ENCODE measurements around the gene NPB.

Gene NPB
- total RNA-seq = 0 to 0.95 (median 0.10) reads per million in 9 experiments

DNA sequence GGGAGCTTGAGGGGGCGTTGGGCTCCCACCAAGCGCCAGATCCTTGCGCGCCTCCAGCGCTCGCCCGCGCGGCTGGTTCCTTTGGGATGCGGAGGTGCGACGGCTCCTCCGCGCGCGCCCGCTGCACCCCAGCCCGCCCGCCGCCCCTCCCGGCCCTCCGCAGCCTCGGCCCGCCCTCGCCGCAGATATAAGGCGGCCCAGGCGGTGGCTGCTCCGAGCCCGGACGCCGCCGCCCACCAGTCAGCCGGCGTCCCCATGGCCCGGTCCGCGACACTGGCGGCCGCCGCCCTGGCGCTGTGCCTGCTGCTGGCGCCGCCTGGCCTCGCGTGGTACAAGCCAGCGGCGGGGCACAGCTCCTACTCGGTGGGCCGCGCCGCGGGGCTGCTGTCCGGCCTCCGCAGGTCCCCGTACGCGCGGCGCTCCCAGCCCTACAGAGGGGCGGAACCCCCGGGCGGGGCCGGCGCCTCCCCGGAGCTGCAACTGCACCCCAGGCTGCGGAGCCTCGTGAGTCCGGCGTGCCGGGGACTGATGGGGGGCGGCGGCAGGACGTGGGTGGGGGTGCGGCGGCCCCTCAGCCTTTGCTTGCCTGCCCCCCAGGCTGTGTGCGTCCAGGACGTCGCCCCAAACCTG, at the start of gene NPB:
TSS of gene NPB (plus strand) at position 216 of the 630 bp plus-strand sequence. CDS start at position 256, 40 bp downstream.
- Mint-ChIP-seq H3K27ac (no peak within 1 kb of the TSS), H3K4me3 (peak within 1 kb of the TSS; percentile 9 to 21), H3K36me3 (ENCODE audit: insufficient read depth) (peaks cover 25% of the 10 kb centered on the region), H3K4me1 (ENCODE audit: low read depth in 2 of 2) (peaks cover 0 to 7% of the 10 kb centered on the region in 2 donors), H3K27me3 (peaks cover 8 to 12% of the 10 kb centered on the region in 2 donors), H3K9me3 (no peaks in the 10 kb centered on the region)
- DNase-seq (no peak), ATAC-seq (replicated peaks) (peak; percentile 76)

DNA sequence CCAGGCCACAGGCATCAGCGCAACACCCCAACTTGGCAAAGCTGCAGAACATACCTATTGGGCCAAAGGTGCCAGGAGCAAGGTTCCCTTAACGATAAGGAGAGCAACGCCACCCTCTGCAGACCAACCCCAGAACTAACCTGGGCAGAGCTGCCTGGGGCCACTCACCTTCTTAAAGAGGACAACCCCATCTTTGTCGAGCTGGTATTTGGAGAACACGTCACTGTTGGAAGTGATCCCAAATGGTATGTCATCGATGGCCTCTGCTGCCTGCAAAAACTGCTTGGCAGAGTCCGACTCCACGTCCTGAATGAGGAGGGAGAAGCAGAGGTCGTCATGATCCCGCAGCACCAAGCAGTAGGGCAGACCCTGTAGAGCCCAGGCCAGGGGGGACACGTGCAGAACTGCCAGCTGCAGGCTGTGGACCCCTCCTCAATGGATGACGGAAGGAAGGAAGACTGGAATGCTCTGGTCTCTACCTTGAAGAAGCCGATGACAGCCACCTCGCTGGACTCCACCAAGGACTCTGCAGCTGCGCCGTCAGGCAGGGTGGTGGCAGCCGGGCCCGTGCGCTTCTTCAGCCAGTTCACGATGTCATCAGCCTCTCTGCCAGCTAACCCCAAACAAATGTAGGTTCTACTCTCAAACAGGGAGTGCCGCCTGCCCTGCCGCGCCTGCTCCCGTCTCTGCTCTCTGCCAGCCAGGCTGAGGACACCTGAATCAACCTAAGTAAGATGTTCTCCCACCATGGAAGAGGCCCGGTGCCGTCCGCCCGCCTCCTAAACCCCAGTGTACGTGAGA, 46.9 kb upstream of the NPB start:
- H3K27me3 Mint-ChIP-seq = no peaks in the 10 kb centered on the region
- H3K27ac Mint-ChIP-seq = no peak overlapping the region
- H3K36me3 Mint-ChIP-seq (ENCODE audit: insufficient read depth) = peaks cover 86% of the 10 kb centered on the region
- H3K4me1 Mint-ChIP-seq (ENCODE audit: low read depth in 2 of 2) = peaks cover 11 to 21% of the 10 kb centered on the region in 2 donors
- no peak overlapping the region for H3K4me3 Mint-ChIP-seq
- DNase-seq = no peak
- H3K9me3 Mint-ChIP-seq = no peaks in the 10 kb centered on the region
- no peak for ATAC-seq (replicated peaks)

DNA sequence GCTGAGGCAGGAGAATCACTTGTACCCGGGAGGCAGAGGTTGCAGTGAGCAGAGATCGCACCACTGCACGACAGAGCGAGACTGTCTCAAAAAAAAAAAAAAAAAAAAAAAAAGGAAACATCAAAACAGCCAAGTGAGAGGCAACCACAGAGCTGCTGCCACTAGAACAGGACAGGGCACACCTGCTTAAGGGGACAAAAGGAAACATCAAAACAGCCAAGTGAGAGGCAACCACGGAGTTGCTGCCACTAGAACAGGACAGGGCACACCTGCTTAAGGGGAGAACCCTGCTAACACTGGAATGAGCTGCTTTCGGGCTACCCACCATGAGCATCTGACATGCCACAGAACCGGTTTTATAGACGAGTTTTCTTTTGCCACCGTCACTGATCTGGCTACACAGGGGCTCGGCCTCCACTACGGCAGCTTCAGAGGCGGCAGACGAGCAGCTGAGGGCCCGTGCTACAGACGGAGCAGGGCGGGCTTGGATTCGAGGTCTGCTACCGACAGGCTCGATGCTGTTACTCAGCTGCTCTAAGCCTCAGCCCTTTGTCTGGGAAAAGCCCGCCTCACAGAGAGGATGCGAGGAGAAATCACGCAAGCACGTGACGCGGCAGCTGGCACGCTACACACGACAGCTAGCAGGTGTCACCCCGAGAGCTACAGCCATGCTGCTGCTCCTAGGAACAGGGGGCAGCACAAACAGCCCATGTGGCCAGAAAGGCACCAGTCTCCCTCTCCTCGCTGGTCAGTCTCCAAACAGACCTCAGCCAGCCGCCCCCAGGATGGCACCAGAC, 43.7 kb upstream of the NPB start:
- H3K9me3 Mint-ChIP-seq = no peaks in the 10 kb centered on the region
- peaks cover 26 to 34% of the 10 kb centered on the region in 2 donors for H3K4me1 Mint-ChIP-seq (ENCODE audit: low read depth in 2 of 2)
- peaks cover 81% of the 10 kb centered on the region for H3K36me3 Mint-ChIP-seq (ENCODE audit: insufficient read depth)
- H3K27ac Mint-ChIP-seq = no peak overlapping the region
- H3K27me3 Mint-ChIP-seq = no peaks in the 10 kb centered on the region
- no peak for DNase-seq
- no peak for ATAC-seq (replicated peaks)
- H3K4me3 Mint-ChIP-seq = peak overlapping the region in 1 of 2 donors; percentile 83

GRCh38 chr17:81858967-81859905, 42.8 kb upstream of the NPB start:
- no peak for DNase-seq
- Mint-ChIP-seq H3K27me3 (no peaks in the 10 kb centered on the region), H3K27ac (peak overlapping the region in 1 of 2 donors; percentile 95), H3K36me3 (ENCODE audit: insufficient read depth) (peaks cover 75% of the 10 kb centered on the region), H3K4me1 (ENCODE audit: low read depth in 2 of 2) (peaks cover 30 to 38% of the 10 kb centered on the region in 2 donors), H3K4me3 (peak overlapping the region; percentile 74 to 83), H3K9me3 (no peaks in the 10 kb centered on the region)
- ATAC-seq (replicated peaks) = no peak

DNA sequence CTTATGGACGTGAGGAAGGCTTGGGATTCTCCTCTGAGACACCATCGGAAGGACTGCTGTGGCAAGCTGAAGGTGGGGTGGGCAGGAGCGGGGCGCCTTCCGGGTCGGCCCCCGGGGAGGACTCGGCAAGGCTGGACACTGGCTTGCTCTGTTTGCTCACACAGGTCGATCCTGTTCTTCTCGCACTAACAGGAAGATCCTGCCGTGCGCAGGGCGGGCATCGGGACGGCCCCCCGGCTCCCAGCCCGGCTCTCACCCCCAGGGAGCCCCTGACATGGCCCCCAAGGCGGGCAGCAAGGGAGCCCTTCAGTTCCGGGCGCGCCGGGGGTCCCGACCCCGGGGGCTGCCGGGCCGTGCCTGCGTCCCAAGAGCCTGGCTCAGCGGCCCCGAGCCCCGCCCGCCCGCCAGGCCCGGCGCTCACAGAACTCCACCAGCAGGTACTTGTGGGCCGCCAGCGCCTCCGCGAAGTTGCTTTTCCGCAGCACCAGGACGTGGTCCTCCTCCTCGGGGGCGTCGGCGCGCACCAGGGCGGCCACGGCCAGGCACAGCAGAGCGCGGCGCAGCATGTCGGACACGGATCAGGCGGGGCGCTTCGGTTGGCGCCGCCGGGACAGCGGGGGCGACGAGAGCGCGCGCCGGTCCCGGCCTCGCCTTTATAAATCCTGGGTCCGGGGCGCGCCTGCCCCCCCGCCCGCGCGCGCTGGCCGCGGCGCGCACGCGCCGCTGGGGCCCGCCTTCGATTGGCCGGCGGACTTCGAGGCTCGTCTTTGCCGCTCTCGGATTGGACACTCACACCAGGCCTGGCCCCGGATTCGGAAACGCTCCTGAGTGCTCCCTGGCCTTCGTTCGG, 41.9 kb upstream of the NPB start, which contains the start of gene P4HB:
TSS of gene P4HB (minus strand) at position 630 of the 850 bp plus-strand sequence. CDS start at position 566, 64 bp downstream.
- H3K9me3 Mint-ChIP-seq = no peaks in the 10 kb centered on the region
- peaks cover 30 to 38% of the 10 kb centered on the region in 2 donors for H3K4me1 Mint-ChIP-seq (ENCODE audit: low read depth in 2 of 2)
- DNase-seq = no peak
- peaks cover 77% of the 10 kb centered on the region for H3K36me3 Mint-ChIP-seq (ENCODE audit: insufficient read depth)
- peak within 1 kb of the TSS; percentile 83 to 88 for H3K4me3 Mint-ChIP-seq
- peak within 1 kb of the TSS; percentile 95 to 96 for H3K27ac Mint-ChIP-seq
- peak; percentile 18 for ATAC-seq (replicated peaks)
- no peaks in the 10 kb centered on the region for H3K27me3 Mint-ChIP-seq

DNA sequence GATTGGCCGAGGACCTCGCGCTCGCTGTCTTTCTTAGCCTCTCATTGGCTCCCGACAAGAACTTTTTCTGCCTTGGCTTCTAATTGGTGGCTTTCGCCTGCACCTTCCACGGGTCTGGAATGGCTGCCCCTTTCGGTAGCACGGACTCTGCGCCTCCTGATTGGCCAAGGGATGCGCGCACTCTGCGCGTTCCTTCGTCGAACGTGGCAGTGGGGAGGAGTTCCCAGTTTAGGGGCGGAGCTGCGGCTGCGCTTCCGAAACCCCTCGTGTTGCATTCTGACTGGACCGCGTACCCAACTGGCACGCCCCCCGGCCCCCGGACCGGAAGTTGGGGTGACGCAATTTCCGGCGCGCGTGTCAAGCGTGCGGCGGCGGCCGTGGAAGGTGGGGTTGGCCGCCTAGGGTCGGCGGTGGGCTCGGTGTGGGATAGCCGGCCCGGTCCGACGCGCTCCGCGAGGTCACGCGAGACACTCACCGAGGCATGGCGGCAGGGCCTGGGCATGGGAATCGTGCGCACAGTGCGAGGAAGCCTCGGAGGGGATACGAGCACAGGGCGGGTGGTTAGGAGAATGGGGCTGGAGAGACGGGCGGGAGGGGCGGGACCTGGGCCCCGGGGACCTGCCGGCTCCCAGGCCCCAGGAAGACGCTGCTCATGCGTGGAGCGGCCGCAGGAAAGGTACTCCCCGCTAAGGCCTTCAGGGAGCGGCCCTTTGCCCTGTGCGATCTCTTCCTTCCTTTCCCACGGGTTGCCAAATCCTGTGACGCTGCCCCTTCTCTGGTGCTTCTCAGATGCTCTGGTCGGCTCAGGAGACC, 41.1 kb upstream of the NPB start:
- Mint-ChIP-seq H3K27me3 (no peaks in the 10 kb centered on the region), H3K27ac (peak overlapping the region; percentile 95 to 96), H3K36me3 (ENCODE audit: insufficient read depth) (peaks cover 80% of the 10 kb centered on the region), H3K4me1 (ENCODE audit: low read depth in 2 of 2) (peaks cover 28 to 40% of the 10 kb centered on the region in 2 donors), H3K4me3 (peak overlapping the region; percentile 80 to 88), H3K9me3 (no peaks in the 10 kb centered on the region)
- DNase-seq (peak; percentile 98 to 100 (median 99)), ATAC-seq (replicated peaks) (peak; percentile 78)

DNA sequence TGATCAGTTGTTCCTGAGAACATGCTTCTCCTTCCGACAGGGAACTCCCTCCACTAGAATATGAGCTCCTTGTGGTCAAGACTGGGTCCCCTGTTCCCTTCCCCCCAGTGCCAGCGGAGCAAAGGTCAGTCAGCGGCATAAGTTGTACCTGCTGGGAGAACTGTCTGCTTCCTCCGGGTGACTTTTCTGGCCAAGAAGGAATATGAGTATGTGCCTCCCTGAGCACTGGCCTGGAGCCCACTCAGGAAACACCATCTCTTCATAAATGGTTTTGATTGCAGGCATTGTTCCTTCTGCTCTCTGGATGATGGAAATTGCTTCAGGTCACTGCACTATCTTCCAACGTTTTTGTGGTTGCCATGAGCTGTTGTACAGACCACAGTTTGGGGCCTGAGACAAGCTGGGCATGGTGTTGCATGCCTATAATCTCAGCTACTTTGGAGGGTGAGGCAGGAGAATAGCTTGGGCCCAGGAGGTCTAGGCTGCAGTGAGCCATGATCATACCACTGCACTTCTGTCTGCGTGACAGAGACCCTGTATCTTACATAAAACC, 38.8 kb upstream of the NPB start:
- H3K27ac Mint-ChIP-seq = peak overlapping the region; percentile 12 to 91
- H3K27me3 Mint-ChIP-seq = no peaks in the 10 kb centered on the region
- ATAC-seq (replicated peaks) (no peak), DNase-seq (no peak)
- peaks cover 80% of the 10 kb centered on the region for H3K36me3 Mint-ChIP-seq (ENCODE audit: insufficient read depth)
- peak overlapping the region; percentile 49 to 68 for H3K4me3 Mint-ChIP-seq
- peaks cover 37% of the 10 kb centered on the region in 2 donors for H3K4me1 Mint-ChIP-seq (ENCODE audit: low read depth in 2 of 2)
- no peaks in the 10 kb centered on the region for H3K9me3 Mint-ChIP-seq

DNA sequence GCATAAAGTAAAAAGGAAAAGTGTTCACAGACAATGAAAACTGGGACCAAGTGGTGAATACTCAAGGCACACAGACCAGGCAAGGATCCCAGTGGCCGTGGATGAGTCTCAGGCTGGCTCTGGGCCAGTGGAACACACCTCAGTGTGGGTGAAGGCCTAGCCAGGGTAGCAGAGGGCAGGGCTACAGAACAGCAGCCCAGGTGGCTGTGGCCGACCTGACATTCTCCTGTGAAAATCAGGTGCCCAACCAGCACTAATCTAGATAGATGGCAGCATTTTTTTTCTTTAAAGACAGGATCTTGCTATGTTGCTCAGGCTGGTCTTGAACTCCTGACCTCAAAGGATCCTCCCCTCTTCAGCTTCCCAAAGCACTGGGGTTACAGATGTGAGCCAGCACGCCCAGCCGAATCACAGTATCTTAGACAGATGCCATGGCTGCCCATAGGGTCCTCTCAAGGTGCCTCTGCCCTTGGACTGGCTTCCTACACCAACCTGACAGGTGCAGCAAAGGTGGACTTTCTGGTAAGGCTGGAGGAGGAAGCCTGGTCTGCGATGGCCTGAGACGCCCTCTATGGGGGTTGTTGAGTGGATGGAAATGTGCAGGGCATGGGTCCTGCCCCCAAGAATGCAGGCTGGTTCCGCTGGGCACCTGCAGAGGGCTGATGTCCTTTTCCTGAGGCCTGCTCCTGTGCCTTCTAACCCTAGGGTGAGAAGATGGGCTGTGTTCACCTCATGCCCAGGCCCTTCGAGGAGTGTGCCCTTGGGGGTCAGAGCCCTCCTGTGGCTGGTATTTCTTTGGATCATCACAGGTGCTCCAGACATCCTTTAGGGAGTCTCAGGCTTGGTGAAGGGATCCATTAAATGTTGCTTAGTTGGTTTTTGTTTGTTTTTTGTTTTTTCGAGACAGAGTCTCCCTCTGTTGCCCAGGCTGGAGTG, 37.9 kb upstream of the NPB start:
- Mint-ChIP-seq H3K36me3 (ENCODE audit: insufficient read depth) (peaks cover 85% of the 10 kb centered on the region), H3K27me3 (no peaks in the 10 kb centered on the region), H3K4me3 (peak overlapping the region in 1 of 2 donors; percentile 68)

DNA sequence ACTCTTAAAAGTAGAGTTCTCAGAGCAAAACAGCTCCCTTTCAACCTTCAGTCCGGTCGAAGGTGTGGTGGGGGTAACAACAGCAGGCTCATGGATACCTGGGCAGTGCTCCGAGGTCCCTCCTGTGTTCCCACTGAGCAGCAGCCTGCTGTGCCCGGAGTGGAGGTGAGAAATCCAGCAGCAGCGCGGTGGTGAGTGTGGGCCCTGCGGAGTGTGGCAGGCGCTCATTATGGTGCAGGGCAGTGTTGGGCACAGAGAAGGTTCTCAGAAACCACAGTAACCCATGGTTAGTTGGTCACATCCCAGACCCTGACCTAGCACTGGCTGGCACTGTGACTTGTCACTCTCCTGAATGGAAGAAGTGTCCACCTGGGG, 36.7 kb upstream of the NPB start:
- no peaks in the 10 kb centered on the region for H3K27me3 Mint-ChIP-seq
- H3K4me1 Mint-ChIP-seq (ENCODE audit: low read depth in 2 of 2) = peaks cover 36 to 38% of the 10 kb centered on the region in 2 donors
- peaks cover 90% of the 10 kb centered on the region for H3K36me3 Mint-ChIP-seq (ENCODE audit: insufficient read depth)
- H3K4me3 Mint-ChIP-seq = no peak overlapping the region
- H3K9me3 Mint-ChIP-seq = no peaks in the 10 kb centered on the region
- DNase-seq = no peak
- peak overlapping the region; percentile 25 to 97 for H3K27ac Mint-ChIP-seq
- no peak for ATAC-seq (replicated peaks)

More for the DNA sequence above, 37.9 kb upstream of the NPB start:
- peak overlapping the region in 1 of 2 donors; percentile 97 for H3K27ac Mint-ChIP-seq
- H3K4me1 Mint-ChIP-seq (ENCODE audit: low read depth in 2 of 2) = peaks cover 35 to 37% of the 10 kb centered on the region in 2 donors
- ATAC-seq (replicated peaks) (no peak), DNase-seq (no peak)
- H3K9me3 Mint-ChIP-seq = no peaks in the 10 kb centered on the region

- Mint-ChIP-seq H3K9me3 (no peaks in the 10 kb centered on the region), H3K27ac (peak overlapping the region; percentile 25 to 97), H3K27me3 (no peaks in the 10 kb centered on the region), H3K4me1 (ENCODE audit: low read depth in 2 of 2) (peaks cover 36 to 37% of the 10 kb centered on the region in 2 donors), H3K36me3 (ENCODE audit: insufficient read depth) (peaks cover 87% of the 10 kb centered on the region), H3K4me3 (no peak overlapping the region)
- ATAC-seq (replicated peaks) (no peak), DNase-seq (no peak)
Observed at GRCh38 chr17:81865733-81866439, 36.2 kb upstream of the NPB start.

All from effector memory CD8-positive, alpha-beta T cell (primary cell).